Trophoblast cell (in vitro differentiated cells and primary cell): ENCODE measurements around the gene GSE1.

Experiments used
- DNase-seq, 2 donors: peaks; one replicate each; pipeline ENCODE4 v3.0.0-alpha.2; 2016
- H2AFZ ChIP-seq: 2 replicates; pipeline ENCODE4 v1.6.1; 2013; ENCODE audit warnings: low read length, moderate library complexity, mild to moderate bottlenecking; ENCODE audit not compliant: insufficient read depth, poor library complexity
- H2AK5ac ChIP-seq: 2 replicates; pipeline ENCODE4 v1.6.1; 2013; ENCODE audit warnings: mild to moderate bottlenecking, low read length
- H2BK120ac ChIP-seq: 2 replicates; pipeline ENCODE4 v1.6.1; 2013; ENCODE audit warnings: low read length, mild to moderate bottlenecking, moderate library complexity; ENCODE audit not compliant: insufficient read depth, poor library complexity
- H2BK12ac ChIP-seq: 2 replicates; pipeline ENCODE4 v1.6.1; 2013; ENCODE audit warnings: mild to moderate bottlenecking, low read length, moderate library complexity
- H2BK5ac ChIP-seq: 2 replicates; pipeline ENCODE4 v1.6.1; 2013; ENCODE audit warnings: low read length, low read depth, moderate library complexity, mild to moderate bottlenecking; ENCODE audit not compliant: poor library complexity
- H3K14ac ChIP-seq: 2 replicates; pipeline ENCODE4 v1.6.1; 2013; ENCODE audit warnings: mild to moderate bottlenecking, low read length
- H3K18ac ChIP-seq: 2 replicates; pipeline ENCODE4 v1.6.1; 2013; ENCODE audit warnings: mild to moderate bottlenecking, low read length
- H3K23ac ChIP-seq: 2 replicates; pipeline ENCODE4 v1.6.1; 2013; ENCODE audit warnings: low read length
- H3K27ac ChIP-seq: 2 replicates; pipeline ENCODE4 v1.5.1; 2013; ENCODE audit warnings: low read depth, mild to moderate bottlenecking, inconsistent platforms, low read length, moderate library complexity
- H3K27me3 ChIP-seq: 2 replicates; pipeline ENCODE4 v1.6.1; 2013; ENCODE audit warnings: inconsistent platforms, mild to moderate bottlenecking, low read length, moderate library complexity; ENCODE audit not compliant: insufficient read depth
- H3K36me3 ChIP-seq, 2 experiments: 1 replicate in 1 of 2; 2 replicates in 1 of 2; pipeline ENCODE4 v1.6.1; 2013; ENCODE audit warnings: low read length in 2 of 2, mild to moderate bottlenecking in 2 of 2, moderate library complexity in 1 of 2; ENCODE audit not compliant: insufficient read depth in 2 of 2, control insufficient read depth in 1 of 2
- H3K4ac ChIP-seq: 2 replicates; pipeline ENCODE4 v1.6.1; 2013; ENCODE audit warnings: low read depth, mild to moderate bottlenecking, low read length, moderate library complexity
- H3K4me1 ChIP-seq, 2 experiments: 1 replicate in 1 of 2; 2 replicates in 1 of 2; pipeline ENCODE4 v1.6.1; 2013; ENCODE audit warnings: low read length in 2 of 2, mild to moderate bottlenecking in 2 of 2, moderate library complexity in 1 of 2; ENCODE audit not compliant: insufficient read depth in 2 of 2, control insufficient read depth in 1 of 2
- H3K4me2 ChIP-seq: 2 replicates; pipeline ENCODE4 v1.6.1; 2013; ENCODE audit warnings: inconsistent platforms, mild to moderate bottlenecking, low read length, moderate library complexity
- H3K4me3 ChIP-seq: 2 replicates; pipeline ENCODE4 v1.5.1; 2013; ENCODE audit warnings: mild to moderate bottlenecking, low read depth, low read length, inconsistent platforms
- H3K79me1 ChIP-seq: one replicate; pipeline ENCODE4 v1.6.1; 2013; ENCODE audit warnings: low read length
- H3K79me2 ChIP-seq: 2 replicates; pipeline ENCODE4 v1.6.1; 2013; ENCODE audit warnings: low read length, mild to moderate bottlenecking; ENCODE audit not compliant: control insufficient read depth, insufficient read depth, poor library complexity
- H3K9ac ChIP-seq: 2 replicates; pipeline ENCODE4 v1.6.1; 2013; ENCODE audit warnings: mild to moderate bottlenecking, low read length
- H3K9me3 ChIP-seq: 2 replicates; pipeline ENCODE4 v1.6.1; 2013; ENCODE audit warnings: low read depth, mild to moderate bottlenecking, control low read depth, inconsistent platforms, low read length; ENCODE audit not compliant: insufficient read depth
- H4K12ac ChIP-seq: 2 replicates; pipeline ENCODE4 v1.6.1; 2013; ENCODE audit warnings: low read depth, mild to moderate bottlenecking, low read length, moderate library complexity
- H4K8ac ChIP-seq: 2 replicates; pipeline ENCODE4 v1.6.1; 2013; ENCODE audit warnings: low read depth, mild to moderate bottlenecking, low read length, moderate library complexity
- H4K91ac ChIP-seq: one replicate; pipeline ENCODE4 v1.6.1; 2013; ENCODE audit warnings: low read depth, mild to moderate bottlenecking, low read length, moderate library complexity
- WGBS: extraction: QIAGEN DNeasy Blood & Tissue Kit; methylation state at CpG from one replicate; pipeline ENCODE4 v1.1.7; 2013; ENCODE audit warnings: missing lambda C conversion rate; ENCODE audit not compliant: insufficient read length, insufficient coverage; ENCODE audit errors: extremely low coverage; 5-methylcytosine and 5-hydroxymethylcytosine counted together

GSE1 gene

DNA sequence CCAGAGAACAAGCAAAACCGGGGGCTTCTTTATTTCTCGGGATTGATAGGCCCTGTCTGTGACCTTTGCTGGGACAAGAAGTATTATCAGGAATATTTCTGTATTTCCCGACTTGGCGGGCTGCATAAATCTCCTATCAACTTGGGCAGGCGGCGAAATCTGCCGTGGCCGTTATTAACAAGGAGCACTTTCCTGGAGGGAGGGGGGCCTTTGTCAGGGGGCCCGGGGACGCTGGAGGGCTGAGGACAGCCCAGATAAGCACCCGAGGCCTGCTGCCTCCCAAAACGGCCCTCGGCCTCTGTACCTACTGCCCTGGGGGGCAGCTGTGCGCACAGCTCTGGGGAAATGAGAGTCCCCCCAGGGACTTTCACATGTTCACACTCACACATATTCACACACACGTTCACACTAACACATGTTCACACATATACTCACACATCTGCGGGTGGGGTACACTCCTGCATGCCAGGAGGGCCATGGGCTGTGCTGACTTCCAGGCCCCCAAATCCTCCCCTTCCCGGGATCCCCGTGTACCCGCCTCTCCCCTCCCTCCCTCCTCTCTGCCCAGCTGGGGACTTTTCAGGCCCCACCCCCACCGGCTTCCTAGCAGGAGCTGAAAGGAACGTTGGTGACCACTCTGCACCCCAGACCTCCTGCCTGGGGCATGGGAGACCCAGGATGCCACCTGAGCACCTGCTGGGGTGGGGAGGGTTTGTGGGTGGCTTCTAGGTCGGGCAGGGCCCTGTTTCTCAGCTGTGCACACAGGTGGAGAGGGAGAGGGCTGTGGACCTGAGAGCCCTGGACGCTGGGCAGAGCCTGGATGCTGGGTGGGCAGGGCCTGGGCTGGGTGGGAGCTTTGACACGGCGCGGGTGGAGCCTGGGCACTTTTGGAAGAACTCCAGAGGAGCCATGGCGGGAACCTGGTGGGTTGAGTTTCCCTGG is 24.3 kb upstream of the GSE1 start:
- Histone ChIP-seq H4K91ac (no peak overlapping the region), H3K27me3 (no peaks in the 10 kb centered on the region), H3K36me3 (peaks cover 2% of the 10 kb centered on the region in 2 experiments), H3K4ac (peak overlapping the region; percentile 27), H2AFZ (no peak overlapping the region), H2BK120ac (no peak overlapping the region), H3K27ac (no peak overlapping the region), H3K18ac (no peak overlapping the region), H3K4me2 (no peak overlapping the region), H3K79me1 (no peaks in the 10 kb centered on the region), H3K9ac (no peak overlapping the region), H4K8ac (no peak overlapping the region), H2BK5ac (no peak overlapping the region), H2BK12ac (no peak overlapping the region), H3K23ac (no peak overlapping the region), H3K4me3 (no peak overlapping the region), H2AK5ac (no peak overlapping the region), H3K9me3 (peaks cover 8% of the 10 kb centered on the region), H3K14ac (no peak overlapping the region), H4K12ac (no peak overlapping the region), H3K4me1 (peaks cover 0 to 2% of the 10 kb centered on the region in 2 experiments), H3K79me2 (no peaks in the 10 kb centered on the region)
- no CpG with 5 or more reads among the region's 27 CpGs for WGBS
- DNase-seq, result no peak

DNA sequence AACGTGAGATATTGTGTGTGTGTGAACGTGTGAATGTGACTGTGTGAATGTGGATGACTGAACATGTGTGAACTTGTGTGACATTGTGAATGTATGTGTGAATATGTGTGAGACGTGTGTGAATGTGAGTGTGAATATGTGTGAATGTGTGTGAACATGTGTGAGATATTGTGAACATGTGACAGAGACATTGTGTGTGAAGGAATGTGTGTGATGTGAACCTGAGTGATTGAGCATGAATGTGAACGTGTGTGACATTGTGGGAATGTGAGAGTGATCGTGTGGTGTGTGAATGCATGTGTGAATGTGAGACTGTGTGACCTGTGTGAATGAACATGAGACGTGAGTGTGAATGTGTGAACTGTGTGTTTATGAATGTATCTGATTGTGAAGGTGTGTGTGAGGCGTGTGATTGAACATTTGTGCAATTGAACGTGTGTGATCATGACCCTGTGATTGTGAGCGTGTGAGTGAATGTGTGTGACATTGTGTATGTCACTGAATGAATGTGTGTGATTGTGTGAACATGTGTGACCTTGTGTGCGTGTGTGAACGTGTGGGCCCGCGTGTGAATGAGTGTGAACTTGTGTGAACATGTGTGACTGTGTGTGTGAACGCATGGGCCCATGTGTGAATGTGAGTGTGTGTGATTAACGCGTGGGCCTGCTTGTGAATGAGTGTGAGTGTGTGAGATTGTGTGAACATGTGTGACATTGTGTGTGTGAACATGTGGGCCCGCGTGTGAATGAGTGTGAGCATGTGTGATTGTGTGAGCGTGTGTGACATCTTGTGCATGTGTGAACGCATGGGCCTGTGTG is 23.2 kb upstream of the GSE1 start:
- Histone ChIP-seq H3K18ac (no peak overlapping the region), H2BK5ac (no peak overlapping the region), H2BK12ac (no peak overlapping the region), H3K4me1 (peaks cover 2 to 6% of the 10 kb centered on the region in 2 experiments), H3K4me3 (no peak overlapping the region), H3K27ac (no peak overlapping the region), H3K4ac (no peak overlapping the region), H4K91ac (no peak overlapping the region), H3K23ac (peak overlapping the region; percentile 64), H2AFZ (no peak overlapping the region), H3K9me3 (peaks cover 7% of the 10 kb centered on the region), H3K36me3 (peaks cover 2% of the 10 kb centered on the region in 2 experiments), H3K14ac (no peak overlapping the region), H4K12ac (no peak overlapping the region), H4K8ac (no peak overlapping the region), H3K27me3 (no peaks in the 10 kb centered on the region), H3K79me1 (no peaks in the 10 kb centered on the region), H3K9ac (no peak overlapping the region), H3K79me2 (no peaks in the 10 kb centered on the region), H2AK5ac (no peak overlapping the region), H3K4me2 (no peak overlapping the region), H2BK120ac (no peak overlapping the region)
- WGBS, result 100% methylated on average over 5 of the region's 20 CpGs
- DNase-seq, result no peak

DNA sequence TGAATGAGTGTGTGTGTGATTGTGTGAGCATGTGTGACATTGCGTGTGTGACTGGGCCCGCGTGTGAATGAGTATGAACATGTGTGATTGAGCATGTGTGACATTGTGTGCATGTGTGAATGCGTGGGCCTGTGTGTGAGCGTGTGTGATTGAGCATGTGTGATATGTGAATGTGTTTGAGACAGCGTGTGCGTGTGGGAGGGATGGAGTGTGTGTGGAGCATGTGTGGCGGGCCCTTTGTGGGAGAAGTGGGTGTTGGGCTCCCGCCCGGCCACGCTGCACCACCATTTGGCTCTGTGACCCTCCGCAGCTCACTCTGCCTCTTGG is 22.7 kb upstream of the GSE1 start:
- Histone ChIP-seq H3K4ac (no peak overlapping the region), H3K27me3 (no peaks in the 10 kb centered on the region), H2AFZ (no peak overlapping the region), H3K79me1 (no peaks in the 10 kb centered on the region), H4K12ac (no peak overlapping the region), H2BK120ac (no peak overlapping the region), H3K4me2 (no peak overlapping the region), H3K27ac (no peak overlapping the region), H2AK5ac (no peak overlapping the region), H3K14ac (no peak overlapping the region), H3K4me3 (no peak overlapping the region), H3K18ac (no peak overlapping the region), H4K91ac (no peak overlapping the region), H3K4me1 (peaks cover 2 to 8% of the 10 kb centered on the region in 2 experiments), H2BK5ac (no peak overlapping the region), H3K23ac (no peak overlapping the region), H3K9ac (no peak overlapping the region), H3K36me3 (peaks cover 0 to 2% of the 10 kb centered on the region in 2 experiments), H3K79me2 (no peaks in the 10 kb centered on the region), H2BK12ac (no peak overlapping the region), H4K8ac (no peak overlapping the region), H3K9me3 (peaks cover 7% of the 10 kb centered on the region)
- WGBS, result 100% methylated on average over 3 of the region's 12 CpGs
- DNase-seq, result no peak

DNA sequence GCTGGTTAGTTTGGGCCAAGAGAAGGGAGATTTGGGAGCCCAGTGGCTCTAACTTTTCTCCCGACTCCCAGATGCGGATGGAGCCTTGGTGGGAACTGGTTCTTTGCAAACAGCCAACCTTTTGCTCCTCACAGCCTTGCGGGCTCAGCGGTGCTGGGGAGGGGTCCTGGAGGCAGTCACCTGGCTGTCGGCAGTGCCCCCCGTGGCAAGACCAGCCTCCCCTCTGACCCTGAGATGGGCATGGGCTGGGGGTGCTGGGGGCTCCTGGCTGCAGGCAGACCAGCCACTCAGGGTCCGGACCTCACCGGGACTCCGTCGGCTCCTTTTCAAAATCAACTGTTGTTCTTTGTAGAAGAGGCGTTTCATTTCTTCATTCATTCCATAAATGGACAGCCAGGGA is 21.7 kb upstream of the GSE1 start:
- H3K36me3 ChIP-seq, result no peaks in the 10 kb centered on the region
- no peaks in the 10 kb centered on the region for H3K27me3 ChIP-seq
- DNase-seq, result no peak
- H4K91ac ChIP-seq, result no peak overlapping the region
- no peak overlapping the region for H2BK5ac ChIP-seq
- H2BK12ac ChIP-seq, result no peak overlapping the region
- H2AK5ac ChIP-seq, result no peak overlapping the region
- no peak overlapping the region for H2BK120ac ChIP-seq
- H4K12ac ChIP-seq, result no peak overlapping the region
- no peak overlapping the region for H3K23ac ChIP-seq
- H3K79me1 ChIP-seq, result no peaks in the 10 kb centered on the region
- H3K14ac ChIP-seq, result no peak overlapping the region
- no peak overlapping the region for H3K9ac ChIP-seq
- no peak overlapping the region for H4K8ac ChIP-seq
- H3K4ac ChIP-seq, result no peak overlapping the region
- no peak overlapping the region for H3K4me2 ChIP-seq
- no peak overlapping the region for H3K18ac ChIP-seq
- WGBS, result no CpG with 5 or more reads among the region's 11 CpGs
- no peak overlapping the region for H2AFZ ChIP-seq
- no peaks in the 10 kb centered on the region for H3K79me2 ChIP-seq
- peaks cover 7% of the 10 kb centered on the region for H3K9me3 ChIP-seq
- H3K4me3 ChIP-seq, result no peak overlapping the region
- no peak overlapping the region for H3K27ac ChIP-seq
- H3K4me1 ChIP-seq, result peaks cover 2 to 8% of the 10 kb centered on the region in 2 experiments
